ENCODE results near the gene SLC9C1.

The SLC9C1 gene

DNA sequence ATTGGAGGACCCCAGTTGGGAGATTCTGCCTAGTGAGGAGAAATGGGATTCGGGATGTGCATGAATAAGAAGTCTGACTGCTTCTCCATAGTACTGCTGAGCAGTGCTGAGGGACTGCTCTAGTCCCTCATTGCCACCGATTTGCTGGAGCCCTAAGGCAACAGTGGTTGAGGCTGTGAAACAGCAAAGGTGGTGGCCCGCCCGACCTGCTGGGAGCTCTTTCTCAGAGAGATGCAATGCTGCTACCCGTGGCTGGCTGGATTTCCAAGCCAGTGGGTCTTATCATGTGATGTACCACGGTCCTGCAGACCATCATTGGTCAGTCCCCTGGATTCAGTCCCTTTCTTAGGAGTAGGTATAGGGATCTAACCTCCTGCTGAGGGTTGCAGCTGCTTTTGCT, 118.4 kb downstream of the SLC9C1 start:
- no peak for DNase-seq

DNA sequence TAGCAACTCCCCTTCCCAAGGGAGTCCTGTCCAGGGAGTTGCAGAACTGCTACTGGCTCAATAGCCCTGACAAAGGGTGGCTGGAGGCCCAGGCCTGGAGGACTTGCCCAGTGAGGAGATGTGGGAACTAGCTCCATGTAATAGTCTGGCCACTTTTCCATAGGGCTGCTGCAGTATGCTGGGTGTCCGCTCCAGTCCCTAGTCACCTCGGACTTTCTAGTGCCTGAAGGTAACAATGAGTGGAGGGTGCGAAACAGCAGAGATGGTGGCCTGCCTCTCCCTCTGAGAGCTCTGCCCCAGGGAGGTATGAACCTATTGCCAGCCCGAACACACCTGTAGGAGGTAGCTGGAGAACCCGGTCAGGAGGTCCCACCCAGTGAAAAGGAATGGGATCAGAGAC, 119.0 kb downstream of the SLC9C1 start:
- DNase-seq = no peak

DNA sequence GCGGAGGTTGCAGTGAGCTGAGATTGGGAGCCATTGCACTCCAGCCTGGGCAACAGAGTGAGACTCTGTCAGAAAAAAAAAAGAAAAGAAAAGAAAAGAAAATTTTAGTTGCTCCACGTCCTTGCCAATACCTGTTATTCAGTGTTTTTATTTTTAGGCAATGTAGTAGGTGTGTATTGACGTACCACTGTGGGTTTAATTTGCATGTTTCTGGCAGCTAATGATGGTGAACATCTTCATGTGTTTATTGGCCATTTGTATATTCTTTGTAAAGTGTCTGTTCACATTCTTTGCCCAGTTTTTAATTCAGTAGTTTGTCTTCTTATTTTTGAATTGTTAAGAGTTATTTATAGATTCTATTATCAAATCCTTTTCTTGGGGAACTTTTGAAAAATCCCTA, 122.9 kb downstream of the SLC9C1 start:
- DNase-seq = no peak

DNA sequence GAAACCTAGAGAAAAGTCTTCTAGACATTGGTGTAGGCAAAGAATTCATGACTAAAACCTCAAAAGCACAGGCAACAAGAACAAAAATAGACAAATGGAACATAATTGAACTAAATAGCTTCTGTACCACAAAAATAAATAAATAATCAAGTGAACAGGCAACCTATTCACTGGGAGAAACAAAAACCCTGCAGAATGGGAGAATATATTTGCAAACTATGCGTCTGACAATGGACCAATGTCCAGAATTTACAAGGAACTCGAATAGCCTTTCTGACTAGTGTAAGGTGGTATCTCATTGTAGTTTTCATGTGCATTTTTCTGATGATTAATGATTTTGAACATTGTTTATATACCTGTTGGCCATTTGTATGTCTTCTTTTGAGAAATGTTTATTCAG, 124.0 kb downstream of the SLC9C1 start:
- no peak for DNase-seq

DNA sequence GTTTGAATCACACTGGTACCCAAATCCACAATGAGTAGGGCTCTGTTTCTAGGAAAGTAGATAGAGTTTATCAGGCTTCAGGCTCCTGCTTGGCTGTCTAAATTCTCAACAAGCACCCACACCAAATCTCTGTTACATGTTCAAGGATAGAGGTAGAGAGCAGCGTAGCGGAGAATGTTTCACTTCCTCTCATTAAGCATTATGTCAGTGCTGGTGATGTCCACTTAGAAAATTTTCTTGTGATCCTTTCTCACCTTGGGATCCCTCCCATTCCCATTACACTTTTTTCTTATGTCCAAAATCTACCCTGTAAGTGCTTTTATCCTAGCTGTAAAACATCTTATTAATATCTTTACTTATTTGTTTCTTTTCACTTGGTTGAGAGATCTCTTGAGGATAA, 126.3 kb downstream of the SLC9C1 start:
- DNase-seq = no peak

DNA sequence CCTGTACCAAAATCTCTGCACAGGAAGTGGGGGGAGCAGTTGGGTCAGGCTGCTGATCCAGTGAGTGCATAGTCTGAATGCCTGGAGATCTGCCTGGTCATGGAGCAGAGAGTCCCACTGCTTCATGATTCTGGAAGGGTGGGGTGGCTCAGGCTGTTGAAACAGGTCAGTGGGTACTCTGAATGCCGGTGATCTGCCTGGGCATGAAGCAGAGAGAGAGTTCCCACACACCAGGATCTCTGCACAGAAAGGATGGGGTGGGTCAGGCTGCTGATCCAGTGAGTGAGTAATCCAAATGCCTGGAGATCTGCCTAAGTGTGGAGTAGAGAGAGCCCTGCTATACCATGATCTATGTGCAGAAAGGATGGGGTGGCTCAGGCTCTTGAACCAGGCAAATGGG, 144.9 kb downstream of the SLC9C1 start:
- no peak for DNase-seq

DNA sequence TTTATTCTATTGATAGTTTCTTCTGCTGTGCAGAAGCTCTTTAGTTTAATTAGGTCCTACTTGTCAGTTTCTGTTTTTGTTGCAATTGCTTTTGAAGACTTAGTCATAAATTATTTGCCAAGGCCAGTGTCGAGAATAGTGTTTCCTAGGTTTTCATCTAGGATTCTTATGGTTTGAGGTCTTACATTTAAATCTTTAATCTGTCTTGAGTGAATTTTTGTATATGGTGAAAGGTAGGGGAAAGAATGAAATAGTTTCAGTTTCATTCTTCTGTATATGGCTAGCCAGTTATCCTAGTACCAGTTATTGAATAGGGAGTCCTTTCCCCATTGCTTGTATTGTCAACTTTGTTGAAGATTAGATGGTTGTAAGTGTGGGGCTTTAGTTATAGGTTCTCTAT, 150.3 kb downstream of the SLC9C1 start:
- no peak for DNase-seq

DNA sequence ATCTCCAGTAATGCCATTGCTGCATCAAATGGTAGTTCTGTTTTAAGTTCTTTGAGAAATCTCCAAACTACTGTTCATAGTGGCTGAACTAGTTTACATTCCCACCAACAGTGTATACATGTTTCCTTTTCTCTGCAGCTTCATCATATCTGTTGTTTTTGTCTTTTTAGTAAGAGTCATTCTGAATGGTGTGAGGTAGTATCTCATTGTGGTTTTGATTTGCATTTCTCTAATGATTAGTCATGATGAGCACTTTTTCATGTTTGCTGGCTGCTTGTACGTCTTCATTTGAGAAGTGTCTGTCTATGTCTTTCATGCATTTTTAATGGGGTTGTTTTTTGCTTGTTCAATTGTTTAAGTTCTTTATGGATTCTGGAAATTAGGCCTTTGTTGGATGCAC, 150.8 kb downstream of the SLC9C1 start:
- no peak for DNase-seq

DNA sequence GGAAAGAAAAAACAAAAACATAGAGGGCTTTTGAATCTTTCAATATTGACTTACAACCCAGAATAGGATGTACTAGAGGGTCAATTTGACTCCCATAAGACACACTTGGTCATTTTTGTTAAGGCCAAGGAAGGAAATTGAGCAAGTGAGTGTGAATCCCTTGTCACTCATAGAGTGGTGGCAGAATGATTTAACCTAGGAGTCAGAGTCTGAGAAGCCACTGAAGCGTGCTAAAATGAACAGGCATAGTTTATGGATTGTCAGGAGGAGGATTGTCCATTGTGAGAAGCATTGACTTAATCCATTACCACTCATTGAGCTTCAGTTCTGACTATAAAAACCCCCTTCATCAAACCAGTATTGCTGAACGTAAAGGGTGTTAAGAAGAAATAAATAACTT, 152.7 kb downstream of the SLC9C1 start:
- DNase-seq = no peak

DNA sequence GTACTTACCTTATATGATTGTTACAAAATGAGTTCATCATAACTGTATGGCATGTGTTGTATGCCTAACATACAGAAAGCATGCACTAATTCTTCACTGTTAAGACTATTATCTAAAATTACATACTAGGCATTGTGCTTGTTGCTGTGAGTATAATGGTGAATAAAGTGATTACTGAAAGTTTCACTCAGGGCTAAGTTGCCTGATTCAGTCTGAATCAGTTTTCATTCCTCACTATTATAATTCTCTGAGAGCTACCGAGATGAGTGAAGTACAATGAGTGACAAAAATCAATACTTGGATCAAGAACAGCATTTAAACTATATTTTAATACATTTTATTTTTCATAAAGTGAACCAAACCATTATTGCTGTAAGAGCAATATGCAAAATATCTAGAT, 153.4 kb downstream of the SLC9C1 start:
- DNase-seq = no peak

DNA sequence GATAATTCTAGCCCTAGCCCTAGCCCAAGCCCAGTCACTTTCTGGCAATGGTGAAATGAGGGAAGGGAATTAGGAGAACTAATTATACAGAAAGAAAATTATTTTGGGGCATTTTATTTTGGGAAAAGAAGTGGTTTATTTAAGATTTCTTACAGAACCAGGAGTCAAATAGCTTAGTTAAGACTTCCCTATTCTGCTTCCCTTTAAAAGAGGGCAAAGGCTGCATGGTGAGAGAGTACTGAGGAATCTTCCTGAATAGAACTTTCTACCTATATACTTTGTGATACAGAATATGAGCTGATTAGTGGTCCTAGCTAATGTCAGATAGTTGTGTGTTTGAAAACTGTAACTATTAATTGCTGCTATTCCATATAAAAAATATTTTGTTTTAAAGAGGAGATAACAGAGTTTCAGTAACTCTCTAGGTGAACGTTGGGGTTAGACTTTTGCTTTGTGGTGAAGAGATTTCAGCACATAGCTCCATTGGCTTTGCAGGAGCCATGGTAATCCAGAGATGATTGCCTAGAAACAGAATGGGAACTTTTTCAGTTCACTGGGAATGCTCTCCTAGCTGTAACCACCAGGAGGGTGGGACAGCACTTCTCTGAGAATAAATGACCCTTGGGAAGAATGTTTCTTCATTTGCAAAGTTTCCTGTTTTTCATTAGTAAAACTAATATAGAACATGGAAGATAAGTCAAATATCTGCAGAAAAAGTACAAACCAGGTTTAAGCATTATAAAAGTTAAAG, 155.6 kb downstream of the SLC9C1 start:
- no peak for DNase-seq

DNA sequence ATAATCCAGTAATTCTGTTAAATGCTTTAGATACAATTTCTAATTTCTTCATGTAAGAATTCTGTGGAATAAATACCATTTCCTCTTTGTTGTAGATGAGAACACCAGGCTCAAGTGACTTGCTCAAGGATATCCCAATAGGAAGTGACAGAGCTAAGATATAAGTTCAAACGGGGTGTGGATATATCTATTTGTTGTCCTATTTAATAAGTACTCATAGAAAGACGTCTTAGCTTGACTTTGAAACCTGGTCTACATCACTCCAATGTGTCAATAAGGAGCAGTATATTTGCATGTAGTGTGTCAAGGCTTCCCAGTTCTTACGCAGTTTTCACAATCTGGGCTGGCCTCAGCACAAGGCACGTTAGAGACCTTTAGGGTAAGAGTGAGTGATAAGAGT, 156.2 kb downstream of the SLC9C1 start:
- DNase-seq = no peak

DNA sequence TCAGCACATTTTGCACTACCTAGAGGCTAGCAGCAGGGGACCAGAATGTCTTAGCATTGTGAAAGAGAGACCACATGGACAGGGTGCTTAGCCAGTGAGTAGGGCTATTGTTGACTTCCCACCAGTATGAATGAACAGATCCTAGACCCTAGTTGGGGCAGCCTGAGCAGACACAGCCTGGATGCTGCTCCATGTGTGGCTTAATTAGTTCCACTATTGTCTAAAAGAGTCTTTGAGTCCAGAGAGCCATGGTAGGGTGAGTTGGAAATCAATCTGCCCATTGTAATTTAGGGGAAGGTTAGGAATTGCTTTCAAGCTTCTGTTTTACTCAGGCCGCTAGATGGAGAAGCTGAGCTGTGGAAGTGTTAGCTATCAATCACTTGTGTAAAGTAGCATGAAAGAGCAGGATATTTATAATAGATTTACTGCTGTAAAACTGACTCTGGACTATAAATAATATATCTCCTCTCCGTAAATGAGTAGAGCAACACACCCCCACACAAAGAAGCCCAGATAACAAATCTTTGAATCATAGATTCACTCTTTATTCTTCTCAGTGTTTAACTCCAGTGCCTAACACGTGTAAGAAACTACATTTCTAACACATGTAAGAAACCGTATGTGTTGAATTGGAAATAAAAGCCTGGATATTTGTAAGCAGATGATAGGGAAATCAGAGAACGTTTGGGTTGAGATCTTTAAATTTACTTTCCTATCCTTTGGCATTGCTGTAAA, 156.9 kb downstream of the SLC9C1 start:
- peak; percentile 66 for DNase-seq

DNA sequence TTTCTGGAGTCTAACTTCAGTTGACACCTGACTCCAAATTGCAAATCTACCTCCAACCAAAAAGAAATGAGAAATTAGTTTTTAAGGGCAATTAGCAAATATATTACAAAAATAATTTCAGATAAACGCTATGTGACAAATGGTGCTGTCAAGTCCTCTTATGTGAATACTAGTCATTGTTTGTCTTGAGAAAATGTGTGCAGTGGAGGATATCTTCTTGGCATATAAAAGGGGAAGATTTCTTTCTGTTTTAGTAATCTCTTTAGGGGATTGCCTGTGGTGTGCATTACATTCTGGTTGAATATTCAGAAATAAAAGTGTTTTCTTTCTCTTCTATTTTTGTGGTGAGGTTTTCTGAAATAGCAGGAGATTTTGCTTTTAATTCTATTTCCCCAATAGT, 158.0 kb downstream of the SLC9C1 start:
- DNase-seq = no peak

DNA sequence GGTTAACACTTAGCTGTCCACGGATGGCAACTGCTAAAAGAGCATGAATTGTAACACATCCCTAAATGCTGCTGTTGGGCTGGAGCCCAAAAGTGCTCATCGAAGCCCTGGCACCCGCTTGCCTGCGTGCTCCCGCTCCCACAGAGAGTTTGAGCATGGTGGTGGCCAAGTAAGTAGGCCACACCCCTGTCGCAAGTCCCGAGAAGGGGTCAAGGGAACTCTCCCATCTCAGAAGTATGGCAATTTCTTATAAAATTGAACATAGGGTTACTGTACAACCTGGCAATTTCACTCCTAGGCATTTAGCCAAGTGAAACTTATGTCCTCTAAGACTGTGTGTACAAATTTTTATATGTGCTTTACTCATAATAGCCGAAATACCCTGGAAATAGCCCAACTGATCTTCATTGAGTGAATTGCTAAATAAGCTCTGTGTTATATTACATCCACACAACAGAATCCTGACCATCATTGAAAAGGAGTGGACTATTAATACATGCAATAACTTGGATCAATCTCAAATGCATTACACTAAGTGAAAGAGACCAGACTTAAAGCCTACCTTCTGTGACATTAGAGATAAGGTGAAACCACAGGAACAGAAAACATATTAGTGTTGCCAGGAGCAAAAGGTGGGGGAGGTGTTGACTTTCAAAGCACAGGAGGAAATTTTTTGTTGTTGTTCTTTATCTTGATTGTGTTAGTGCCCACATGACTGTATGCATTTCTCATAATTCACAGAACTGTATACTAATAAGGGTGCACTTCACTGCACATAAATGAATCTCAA, 159.5 kb downstream of the SLC9C1 start:
- peak; percentile 78 for DNase-seq

DNA sequence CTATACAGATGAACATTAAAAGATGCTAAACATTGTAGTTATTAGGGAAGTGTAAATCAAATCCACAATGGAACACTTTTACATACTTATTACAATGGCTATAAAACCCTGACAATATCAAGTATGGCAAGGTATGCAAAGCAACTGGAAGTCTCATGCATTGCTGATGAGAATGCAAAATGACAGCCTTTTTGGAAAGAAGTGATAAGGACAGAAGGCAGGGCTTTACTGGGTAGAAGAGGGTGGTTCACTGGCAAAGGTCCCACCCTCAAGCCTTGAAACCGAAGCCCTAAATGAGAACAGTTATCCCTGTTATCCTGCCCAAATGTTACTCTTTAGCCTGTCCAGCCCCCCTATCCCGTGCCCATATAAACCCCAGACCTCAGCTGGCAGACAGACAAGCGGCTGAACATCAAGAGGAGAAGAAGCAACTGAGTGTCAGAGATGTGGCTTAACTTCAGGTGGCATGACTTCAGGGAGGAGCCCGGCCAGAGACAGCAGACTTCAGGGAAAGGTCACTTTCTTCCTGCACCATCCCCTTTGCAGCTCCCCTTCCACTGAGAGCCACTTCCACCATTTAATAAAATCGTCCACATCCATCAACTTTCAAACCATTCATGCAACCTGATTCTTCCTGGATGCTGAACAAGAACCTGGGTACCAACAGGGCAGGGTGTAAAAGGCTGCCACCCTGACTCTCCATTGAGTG, 160.2 kb downstream of the SLC9C1 start:
- DNase-seq = no peak

DNA sequence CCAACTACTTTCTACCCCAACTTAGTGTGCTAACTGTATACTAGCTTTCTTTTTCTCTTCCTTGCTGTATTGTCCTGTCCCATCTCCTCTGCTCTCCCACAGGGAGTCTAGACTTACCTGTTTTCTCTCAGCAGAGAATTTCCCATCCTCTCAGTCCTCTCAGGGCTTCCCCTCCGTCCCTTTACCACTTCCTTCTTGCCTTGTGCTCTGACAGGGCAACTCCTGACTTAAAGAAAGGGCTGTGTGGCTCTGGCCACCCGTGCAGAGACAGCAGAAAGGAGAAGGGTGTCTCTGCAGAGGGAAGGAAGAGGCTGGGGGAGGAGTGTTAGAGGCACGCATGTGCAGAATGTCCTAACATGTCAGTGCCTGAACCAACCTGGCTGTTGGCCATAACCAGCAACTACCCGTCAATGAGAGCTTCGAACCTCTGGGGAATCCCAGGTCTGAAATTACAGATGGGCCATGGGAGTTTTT, 161.0 kb downstream of the SLC9C1 start, which contains the start of gene GCSAM:
GCSAM (minus strand) TSS at position 274 of the 474 bp plus-strand sequence; CDS start at position 146, 128 bp downstream.
- DNase-seq = peak; percentile 87

DNA sequence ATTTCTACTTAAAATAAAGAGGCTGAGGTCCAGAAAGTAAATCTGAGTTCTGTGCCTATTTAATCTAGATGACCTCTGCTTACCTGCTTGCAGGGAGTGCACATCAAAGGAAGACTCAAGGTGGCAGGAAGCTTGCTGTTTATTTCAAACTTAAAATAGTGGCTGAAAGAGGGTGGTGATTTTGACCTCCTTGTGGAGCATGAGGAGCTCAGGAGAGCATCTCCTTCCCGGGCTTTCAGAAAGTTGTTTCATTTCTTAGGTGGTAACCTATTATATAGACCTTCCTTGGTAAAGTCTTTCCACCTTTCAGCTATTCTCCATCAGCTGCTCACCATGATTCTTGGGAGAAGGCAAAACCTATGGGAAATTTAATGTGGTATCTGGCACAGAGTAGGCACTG, 161.5 kb downstream of the SLC9C1 start:
- DNase-seq = peak; percentile 34

DNA sequence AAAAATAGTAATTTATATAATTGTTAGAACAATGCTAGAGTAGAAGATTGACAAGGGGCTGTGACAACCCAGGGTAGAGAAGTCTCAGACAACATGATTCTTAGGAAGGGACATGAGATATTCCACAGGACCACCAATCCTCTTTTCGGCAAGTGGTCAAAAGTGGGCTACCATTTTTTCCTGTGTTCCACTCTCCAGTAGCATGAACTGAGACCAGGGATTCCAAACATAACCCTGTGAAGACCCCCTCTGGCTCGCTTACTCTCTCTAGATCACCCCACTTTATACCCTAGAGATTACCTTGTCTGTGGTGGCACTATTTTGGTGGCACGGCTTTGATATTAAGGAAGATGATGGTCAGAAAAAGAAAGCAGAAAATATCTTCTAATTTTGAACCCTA, 161.9 kb downstream of the SLC9C1 start:
- DNase-seq = no peak

DNA sequence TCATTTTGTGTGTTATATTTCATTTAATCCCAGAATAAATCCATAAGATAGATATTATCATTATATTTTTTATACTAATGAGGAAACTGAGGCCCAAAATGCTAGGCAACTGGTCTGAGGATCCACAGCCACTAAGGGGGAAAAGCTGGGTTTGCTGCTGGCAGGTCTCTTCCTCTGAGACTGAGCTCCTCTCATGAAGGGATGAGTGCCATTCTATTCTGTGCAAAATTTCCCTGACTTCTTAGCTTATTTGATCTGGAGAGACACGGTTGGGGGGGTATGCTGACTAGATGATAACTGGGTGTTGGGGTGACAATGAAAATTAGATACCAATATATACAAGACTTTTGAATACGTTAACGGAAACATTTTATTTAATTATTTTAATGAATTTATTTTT, 162.9 kb downstream of the SLC9C1 start:
- peak; percentile 18 for DNase-seq

DNA sequence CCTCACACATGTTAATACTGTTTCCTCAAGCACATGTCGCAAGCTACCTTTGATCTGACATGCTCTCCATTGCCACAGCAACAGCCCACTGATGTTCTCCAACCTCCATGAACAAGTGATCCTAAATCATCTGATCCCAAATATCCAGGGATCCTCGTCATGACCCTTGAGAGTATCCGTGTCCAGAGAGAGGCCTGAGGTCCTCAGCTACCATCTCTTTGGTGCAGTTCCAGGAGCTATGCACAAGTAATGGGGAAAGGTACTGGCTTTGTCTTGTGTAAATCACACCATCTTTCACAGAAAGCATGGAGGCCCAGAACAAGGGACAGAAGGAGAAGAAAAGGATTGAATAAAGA, 163.4 kb downstream of the SLC9C1 start:
- no peak for DNase-seq

DNA sequence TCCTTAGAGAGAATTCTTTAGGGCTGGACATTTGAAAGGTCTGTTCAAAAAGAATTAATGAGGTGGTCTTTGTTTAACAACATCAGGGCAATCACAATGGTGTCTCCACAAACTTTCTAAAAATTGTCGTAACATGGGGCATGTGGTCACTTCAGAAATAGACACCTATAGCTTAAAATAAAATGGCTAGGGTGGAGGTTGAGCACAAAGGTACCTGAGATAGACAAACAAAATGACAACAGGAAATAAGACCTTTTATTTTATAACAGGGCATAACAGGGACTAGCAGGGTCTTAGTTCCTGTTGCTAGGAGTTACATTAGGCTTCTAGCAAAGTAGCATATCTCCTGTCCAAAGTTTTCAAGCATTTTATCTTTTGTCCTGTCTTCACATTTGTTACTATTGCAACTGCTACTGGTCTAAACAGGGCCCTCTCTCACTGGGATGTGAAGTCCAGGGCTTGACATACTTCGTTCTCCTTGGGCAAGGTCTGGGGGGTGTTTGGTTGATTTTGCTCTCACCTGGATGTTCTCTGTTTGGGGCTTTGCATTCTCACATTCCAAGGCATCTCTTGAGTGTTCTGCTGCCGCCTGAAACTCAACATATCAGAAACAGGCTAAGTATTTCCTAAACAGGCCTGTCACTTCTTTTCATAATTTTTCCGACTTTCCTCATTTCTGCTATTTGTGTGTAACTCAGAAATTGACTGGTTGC, 163.9 kb downstream of the SLC9C1 start:
- peak; percentile 22 for DNase-seq
